Activated naive CD8-positive, alpha-beta T cell treated with anti-CD3 and anti-CD28 coated beads, Interleukin-2, amount 50 U/mL, for 24 hours (primary cell): ENCODE measurements around the gene MOSMO.

ENCODE experiments used
- ATAC-seq: fragments of 150-1000 bp; cut with Tn5 transposase; one replicate; pipeline ENCODE4 v1.10.0; 2021
- DNase-seq: peaks from one replicate; pipeline ENCODE4 v3.0.0; 2021
- H3K27ac Mint-ChIP-seq: one replicate; pipeline ENCODE4 v1.8.0; 2021; ENCODE audit warnings: mild to moderate bottlenecking, mixed read lengths
- H3K27me3 Mint-ChIP-seq: one replicate; pipeline ENCODE4 v1.8.0; 2021; ENCODE audit warnings: mixed read lengths
- H3K36me3 Mint-ChIP-seq: one replicate; pipeline ENCODE4 v1.8.0; 2021; ENCODE audit warnings: low read depth, mixed read lengths
- H3K4me1 Mint-ChIP-seq: one replicate; pipeline ENCODE4 v1.8.0; 2021; ENCODE audit warnings: mixed read lengths
- H3K4me3 Mint-ChIP-seq: one replicate; pipeline ENCODE4 v1.8.0; 2021; ENCODE audit warnings: mild to moderate bottlenecking, moderate library complexity, mixed read lengths
- H3K9me3 Mint-ChIP-seq: one replicate; pipeline ENCODE4 v1.8.0; 2021; ENCODE audit warnings: mixed read lengths

MOSMO gene

DNA sequence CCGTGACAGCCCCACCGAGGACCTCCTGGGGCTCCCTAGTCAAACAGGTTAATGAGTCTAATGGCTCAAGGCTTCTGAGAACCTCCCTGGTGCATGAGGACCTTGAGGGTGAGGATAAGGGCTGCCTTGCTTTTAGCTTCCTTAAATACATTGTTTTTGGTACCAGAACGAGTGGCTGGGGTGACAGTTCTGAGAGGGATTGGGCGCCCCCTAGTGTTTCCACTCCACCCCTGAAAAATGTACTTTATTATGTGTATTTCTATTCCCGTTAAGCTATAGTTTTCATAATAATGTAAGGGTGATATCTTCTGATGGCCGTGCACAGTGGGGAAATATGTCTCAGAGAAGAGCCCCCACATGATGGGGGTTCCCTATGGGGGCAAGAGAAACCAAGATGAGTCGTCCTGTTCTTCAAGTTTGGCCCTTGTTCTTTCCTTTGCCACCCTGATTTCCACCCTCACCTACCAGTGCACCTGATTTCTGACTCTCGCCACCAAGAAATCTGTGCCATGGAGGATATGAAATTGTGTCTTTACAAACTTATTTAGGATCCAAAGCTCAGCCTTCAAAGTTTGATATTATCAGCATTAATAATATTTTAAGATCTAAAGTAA lies 69.9 kb downstream of the MOSMO start:
- Mint-ChIP-seq H3K9me3 (no peaks in the 10 kb centered on the region), H3K27ac (no peak overlapping the region), H3K36me3 (peaks cover 2% of the 10 kb centered on the region), H3K27me3 (no peaks in the 10 kb centered on the region), H3K4me3 (no peak overlapping the region), H3K4me1 (peaks cover 11% of the 10 kb centered on the region)
- peak; percentile 49 for ATAC-seq
- DNase-seq = peak; percentile 79

DNA sequence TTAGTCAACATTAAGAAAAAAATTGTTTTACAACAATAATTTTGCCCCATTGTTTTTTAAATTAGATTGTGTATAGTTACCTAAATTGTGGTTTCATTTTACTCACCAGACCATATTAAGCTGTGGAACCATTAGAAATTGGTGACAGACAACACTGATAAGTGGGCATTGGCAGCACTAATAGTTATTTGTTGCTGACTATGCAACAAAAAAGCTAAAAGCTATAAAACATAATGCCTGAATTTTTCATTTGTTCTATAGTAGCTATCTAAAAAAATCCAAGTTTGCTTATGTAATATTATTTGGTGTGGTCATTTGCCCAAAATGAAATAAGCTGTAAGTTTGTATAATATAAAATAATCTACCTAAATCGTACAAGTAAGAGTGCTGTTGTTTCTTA lies 70.7 kb downstream of the MOSMO start:
- Mint-ChIP-seq H3K4me3 (no peak overlapping the region), H3K27me3 (no peaks in the 10 kb centered on the region), H3K4me1 (peaks cover 11% of the 10 kb centered on the region), H3K9me3 (no peaks in the 10 kb centered on the region), H3K36me3 (peaks cover 2% of the 10 kb centered on the region), H3K27ac (no peak overlapping the region)
- DNase-seq (no peak), ATAC-seq (no peak)

DNA sequence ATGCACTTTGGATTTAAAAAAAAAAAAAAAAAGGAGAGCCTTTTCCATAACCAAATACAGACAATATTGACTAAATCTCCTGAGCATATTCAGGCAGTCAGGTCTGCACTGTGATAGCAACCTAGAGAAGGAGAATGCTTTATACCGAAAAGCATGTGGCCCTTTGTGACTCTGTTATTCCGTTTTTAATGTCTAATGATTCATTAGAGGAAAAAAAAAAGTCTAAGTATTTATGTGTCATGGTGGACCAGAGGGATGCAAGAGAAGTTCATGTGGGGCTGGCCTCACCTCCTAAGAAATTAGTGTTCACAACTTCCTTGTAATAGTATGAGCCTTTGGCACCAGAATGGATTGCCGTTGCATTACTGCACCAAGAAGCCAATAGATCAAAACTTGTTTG lies 73.1 kb downstream of the MOSMO start:
- DNase-seq = no peak
- H3K4me3 Mint-ChIP-seq = no peak overlapping the region
- peak; percentile 80 for ATAC-seq
- H3K27ac Mint-ChIP-seq = peak overlapping the region; percentile 50
- no peaks in the 10 kb centered on the region for H3K27me3 Mint-ChIP-seq
- peaks cover 5% of the 10 kb centered on the region for H3K4me1 Mint-ChIP-seq
- H3K9me3 Mint-ChIP-seq = no peaks in the 10 kb centered on the region
- peaks cover 4% of the 10 kb centered on the region for H3K36me3 Mint-ChIP-seq

DNA sequence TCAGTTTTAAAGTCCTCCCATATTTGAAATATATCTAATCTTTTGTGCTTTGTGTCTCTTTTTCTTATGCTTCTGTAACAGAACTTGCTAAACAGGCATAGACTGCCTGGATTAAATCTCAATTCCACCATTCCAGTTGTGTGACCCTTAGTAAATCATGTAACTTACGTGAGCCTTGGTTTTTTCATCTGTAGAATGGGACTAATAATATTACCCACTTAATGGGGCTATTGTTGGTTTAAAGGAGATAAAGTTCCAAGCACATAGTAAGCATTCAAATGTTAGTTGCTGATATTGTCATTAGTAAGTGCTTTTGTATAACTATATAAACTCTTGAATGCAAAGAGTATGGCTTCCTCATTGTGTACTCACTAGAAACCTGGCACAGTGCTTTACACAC lies 78.5 kb downstream of the MOSMO start:
- Mint-ChIP-seq H3K4me3 (no peak overlapping the region), H3K27me3 (no peaks in the 10 kb centered on the region), H3K36me3 (peaks cover 4% of the 10 kb centered on the region), H3K4me1 (no peaks in the 10 kb centered on the region), H3K9me3 (no peaks in the 10 kb centered on the region), H3K27ac (no peak overlapping the region)
- no peak for ATAC-seq
- no peak for DNase-seq

GRCh38 chr16:22088642-22089041 lies 80.7 kb downstream of the MOSMO start:
- ATAC-seq = no peak
- no peak for DNase-seq
- H3K27me3 Mint-ChIP-seq = no peaks in the 10 kb centered on the region
- H3K9me3 Mint-ChIP-seq = no peaks in the 10 kb centered on the region
- no peak overlapping the region for H3K27ac Mint-ChIP-seq
- H3K36me3 Mint-ChIP-seq = peaks cover 4% of the 10 kb centered on the region
- no peaks in the 10 kb centered on the region for H3K4me1 Mint-ChIP-seq
- no peak overlapping the region for H3K4me3 Mint-ChIP-seq

- H3K27me3 Mint-ChIP-seq = peaks cover 1% of the 10 kb centered on the region
Measured at GRCh38 chr16:22089910-22090309, 82.0 kb downstream of the MOSMO start.

DNA sequence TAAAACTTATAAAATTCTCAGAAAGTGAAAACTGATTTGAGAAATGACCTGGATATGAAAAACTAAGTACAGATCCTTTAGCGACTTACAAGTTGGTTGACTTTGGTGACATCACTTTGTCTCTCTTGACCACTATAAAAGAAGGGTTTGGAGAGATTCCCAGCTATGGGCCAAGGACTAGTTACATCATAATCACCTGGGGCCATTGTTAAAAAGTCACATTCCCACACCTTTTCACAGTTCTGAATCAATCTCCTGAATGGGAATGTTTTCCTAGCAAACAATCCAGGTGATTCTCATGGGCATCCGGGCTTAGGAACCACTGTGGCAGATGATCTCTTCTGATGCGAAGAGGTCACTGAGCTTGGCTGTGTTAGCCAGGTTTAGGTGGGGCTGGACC lies 83.8 kb downstream of the MOSMO start:
- Mint-ChIP-seq H3K4me1 (no peaks in the 10 kb centered on the region), H3K36me3 (no peaks in the 10 kb centered on the region), H3K4me3 (no peak overlapping the region), H3K27me3 (peaks cover 5% of the 10 kb centered on the region), H3K9me3 (no peaks in the 10 kb centered on the region), H3K27ac (no peak overlapping the region)
- ATAC-seq (no peak), DNase-seq (no peak)

More at GRCh38 chr16:22089910-22090309, 82.0 kb downstream of the MOSMO start:
- H3K4me3 Mint-ChIP-seq = no peak overlapping the region
- H3K9me3 Mint-ChIP-seq = no peaks in the 10 kb centered on the region
- ATAC-seq = no peak
- H3K36me3 Mint-ChIP-seq = peaks cover 4% of the 10 kb centered on the region
- no peak overlapping the region for H3K27ac Mint-ChIP-seq
- DNase-seq = no peak
- no peaks in the 10 kb centered on the region for H3K4me1 Mint-ChIP-seq

GRCh38 chr16:22092143-22092933 lies 84.4 kb downstream of the MOSMO start, which contains the start of gene VWA3A:
Gene VWA3A, plus strand, starts transcription at chr16:22092541. Its CDS starts 97 bp downstream, at chr16:22092638.
- Mint-ChIP-seq H3K4me3 (no peak within 1 kb of the TSS), H3K36me3 (no peaks in the 10 kb centered on the region), H3K27me3 (peaks cover 6% of the 10 kb centered on the region), H3K27ac (no peak within 1 kb of the TSS), H3K4me1 (no peaks in the 10 kb centered on the region), H3K9me3 (no peaks in the 10 kb centered on the region)
- ATAC-seq = no peak
- DNase-seq = no peak

DNA sequence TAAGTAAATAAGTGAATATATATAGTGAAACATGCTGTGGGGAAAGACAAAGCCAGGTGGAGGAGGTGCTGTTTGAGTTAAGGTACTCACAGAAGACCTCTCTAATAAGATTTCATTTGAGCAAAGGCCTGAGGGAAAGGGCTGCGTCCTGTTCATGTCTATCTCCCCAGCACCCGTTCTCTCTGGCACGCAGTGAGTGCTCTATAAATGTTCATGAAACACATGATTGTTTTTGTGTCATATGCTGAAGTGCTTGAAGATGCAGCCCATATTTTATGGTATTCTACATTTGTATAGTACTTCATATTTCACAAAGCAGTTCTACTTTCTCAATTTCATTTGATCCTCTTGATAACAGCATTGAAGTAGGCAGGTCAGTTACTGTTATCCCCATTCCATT lies 85.4 kb downstream of the MOSMO start:
- Mint-ChIP-seq H3K4me3 (no peak overlapping the region), H3K36me3 (no peaks in the 10 kb centered on the region), H3K27me3 (peaks cover 9% of the 10 kb centered on the region), H3K9me3 (no peaks in the 10 kb centered on the region), H3K4me1 (no peaks in the 10 kb centered on the region), H3K27ac (no peak overlapping the region)
- DNase-seq (no peak), ATAC-seq (no peak)

DNA sequence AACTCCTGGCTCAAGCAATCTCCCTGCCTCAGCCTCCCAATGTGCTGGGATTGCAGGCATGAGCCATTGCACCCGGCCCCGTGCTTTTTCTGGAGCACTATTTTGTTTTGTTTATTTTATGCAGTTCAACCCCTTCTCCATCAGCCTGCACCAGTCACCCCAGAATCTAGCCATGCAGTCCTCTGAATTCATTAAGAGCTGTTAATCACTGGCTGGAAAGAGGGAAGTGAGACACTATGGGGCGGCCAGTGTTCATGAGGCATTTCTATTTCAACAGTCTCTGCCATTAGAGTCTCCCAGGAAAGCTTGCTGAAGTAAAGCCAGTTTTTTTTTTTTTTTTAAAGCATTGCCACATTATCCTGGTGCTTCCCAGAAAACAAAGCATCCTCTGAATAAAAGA lies 86.1 kb downstream of the MOSMO start:
- Mint-ChIP-seq H3K4me3 (no peak overlapping the region), H3K27ac (no peak overlapping the region), H3K27me3 (peaks cover 9% of the 10 kb centered on the region), H3K36me3 (no peaks in the 10 kb centered on the region), H3K4me1 (peaks cover 3% of the 10 kb centered on the region), H3K9me3 (no peaks in the 10 kb centered on the region)
- no peak for DNase-seq
- no peak for ATAC-seq

- ATAC-seq = no peak
- H3K9me3 Mint-ChIP-seq = no peaks in the 10 kb centered on the region
- peaks cover 3% of the 10 kb centered on the region for H3K4me1 Mint-ChIP-seq
- no peak overlapping the region for H3K4me3 Mint-ChIP-seq
- no peak overlapping the region for H3K27ac Mint-ChIP-seq
- H3K27me3 Mint-ChIP-seq = peaks cover 9% of the 10 kb centered on the region
- H3K36me3 Mint-ChIP-seq = no peaks in the 10 kb centered on the region
- no peak for DNase-seq
Measured at GRCh38 chr16:22098405-22099255, 90.7 kb downstream of the MOSMO start.

GRCh38 chr16:22099256-22099975 lies 91.5 kb downstream of the MOSMO start:
- no peaks in the 10 kb centered on the region for H3K36me3 Mint-ChIP-seq
- no peak overlapping the region for H3K4me3 Mint-ChIP-seq
- no peaks in the 10 kb centered on the region for H3K9me3 Mint-ChIP-seq

GRCh38 chr16:22103441-22103840 lies 95.5 kb downstream of the MOSMO start:
- Mint-ChIP-seq H3K27ac (no peak overlapping the region), H3K9me3 (no peaks in the 10 kb centered on the region), H3K36me3 (no peaks in the 10 kb centered on the region), H3K4me3 (no peak overlapping the region), H3K4me1 (peaks cover 3% of the 10 kb centered on the region), H3K27me3 (peaks cover 2% of the 10 kb centered on the region)
- no peak for ATAC-seq
- no peak for DNase-seq

More at GRCh38 chr16:22099256-22099975, 91.5 kb downstream of the MOSMO start:
- no peak for ATAC-seq
- DNase-seq = no peak
- H3K27ac Mint-ChIP-seq = no peak overlapping the region
- H3K27me3 Mint-ChIP-seq = peaks cover 9% of the 10 kb centered on the region
- H3K4me1 Mint-ChIP-seq = peaks cover 3% of the 10 kb centered on the region

GRCh38 chr16:22109258-22109898 lies 101.5 kb downstream of the MOSMO start:
- Mint-ChIP-seq H3K36me3 (no peaks in the 10 kb centered on the region), H3K27me3 (peaks cover 2% of the 10 kb centered on the region), H3K27ac (no peak overlapping the region), H3K4me3 (no peak overlapping the region), H3K4me1 (peaks cover 4% of the 10 kb centered on the region), H3K9me3 (no peaks in the 10 kb centered on the region)
- no peak for DNase-seq
- no peak for ATAC-seq
